GM06990 (cell line): ENCODE results near the gene NIPAL4.

ENCODE experiments used
- DNase-seq: peaks from one replicate; pipeline ENCODE4 v3.0.0-alpha.2; 2011; ENCODE audit not compliant: insufficient read length; ENCODE audit errors: extremely low read depth
- H3K27me3 ChIP-seq: replicated peaks from 2 replicates; pipeline ENCODE4 v1.6.0; 2011; ENCODE audit warnings: low read length; ENCODE audit not compliant: control insufficient read depth, insufficient read depth
- H3K36me3 ChIP-seq: 2 replicates; pipeline ENCODE4 v1.5.1; 2011; ENCODE audit warnings: low read length; ENCODE audit not compliant: control insufficient read depth, insufficient read depth
- H3K4me3 ChIP-seq: replicated peaks from 2 replicates; pipeline ENCODE4 v1.5.1; 2011; ENCODE audit warnings: low read depth, mild to moderate bottlenecking, control low read depth, low read length
- CTCF ChIP-seq: IDR thresholded peaks from 2 replicates; pipeline ENCODE4 v1.5.1; 2011; ENCODE audit warnings: low read length, control low read depth, mild to moderate bottlenecking, inconsistent platforms; ENCODE audit not compliant: insufficient read depth, poor library complexity, severe bottlenecking

Gene NIPAL4

GRCh38 chr5:157443041-157443549 lies 16.9 kb upstream of the NIPAL4 start:
- DNase-seq = no peak
- H3K4me3 ChIP-seq = no peak overlapping the region
- H3K27me3 ChIP-seq = no peaks in the 10 kb centered on the region

GRCh38 chr5:157444224-157444623 lies 15.8 kb upstream of the NIPAL4 start:
- TF ChIP-seq CTCF = no peak
- Histone ChIP-seq H3K27me3 (no peaks in the 10 kb centered on the region), H3K4me3 (no peak overlapping the region), H3K36me3 (no peaks in the 10 kb centered on the region)
- no peak for DNase-seq

More at GRCh38 chr5:157443041-157443549, 16.9 kb upstream of the NIPAL4 start:
- TF ChIP-seq CTCF = no peak
- no peaks in the 10 kb centered on the region for H3K36me3 ChIP-seq

GRCh38 chr5:157445745-157446411 lies 14.1 kb upstream of the NIPAL4 start:
- no peak for TF ChIP-seq CTCF
- Histone ChIP-seq H3K27me3 (no peaks in the 10 kb centered on the region), H3K4me3 (no peak overlapping the region), H3K36me3 (no peaks in the 10 kb centered on the region)
- no peak for DNase-seq

GRCh38 chr5:157446412-157446935 lies 13.5 kb upstream of the NIPAL4 start:
- no peak overlapping the region for H3K4me3 ChIP-seq
- H3K36me3 ChIP-seq = no peaks in the 10 kb centered on the region
- no peak for TF ChIP-seq CTCF
- DNase-seq = no peak
- H3K27me3 ChIP-seq = no peaks in the 10 kb centered on the region

- TF ChIP-seq CTCF = no peak
- no peaks in the 10 kb centered on the region for H3K36me3 ChIP-seq
- no peaks in the 10 kb centered on the region for H3K27me3 ChIP-seq
- DNase-seq = no peak
- no peak overlapping the region for H3K4me3 ChIP-seq
Measured at GRCh38 chr5:157447201-157447637, 12.8 kb upstream of the NIPAL4 start.
